HepG2 (cell line): ENCODE data around the gene CLCN2. TPM values are rescaled to one million over a fixed set of nuclear protein-coding genes. Genes with fewer than 3 reads are reported as not detected.

ENCODE experiments used
- ARNT ChIP-seq: fragments of 450-650 bp; IDR thresholded peaks from 2 replicates; pipeline ENCODE4 v1.6.1; 2017
- ATF7-NPFF ChIP-seq: sonication (generic); formaldehyde crosslinking; IDR thresholded peaks from 2 replicates; pipeline ENCODE4 v1.8.1; 2023; ENCODE audit warnings: mild to moderate bottlenecking, low read depth, missing genetic modification reagents, moderate library complexity
- GABPA ChIP-seq, 2 experiments: IDR thresholded peaks; 2 replicates each; pipeline ENCODE4 v1.6.1; 2011 to 2016; ENCODE audit warnings: low read depth in 2 of 2, low read length in 1 of 2, missing biosample characterization in 1 of 2, missing genetic modification characterization in 1 of 2
- HES4 ChIP-seq: sonication (generic); formaldehyde crosslinking; IDR thresholded peaks from 2 replicates; pipeline ENCODE4 v1.9.0; 2021; ENCODE audit warnings: mild to moderate bottlenecking, missing genetic modification reagents, borderline replicate concordance
- KDM2A ChIP-seq: sonication (generic); formaldehyde crosslinking; IDR thresholded peaks from 2 replicates; pipeline ENCODE4 v1.4.0; 2020; ENCODE audit warnings: low read depth, missing genetic modification reagents, borderline replicate concordance
- LCORL ChIP-seq, 2 experiments: fragments of 450-650 bp in 1 of 2; sonication (generic) in 1 of 2; formaldehyde crosslinking in 1 of 2; IDR thresholded peaks; 2 replicates each; pipeline versions ENCODE4 v1.5.0 to v1.6.1; 2017 to 2020; ENCODE audit warnings: antibody characterized with exemption in 1 of 2, missing genetic modification reagents in 1 of 2
- MYC ChIP-seq: sonication (generic); formaldehyde crosslinking; IDR thresholded peaks from 2 replicates; pipeline ENCODE4 v1.9.0; 2021; ENCODE audit warnings: missing genetic modification reagents, borderline replicate concordance
- PRPF4 ChIP-seq: fragments of 200-400 bp; formaldehyde crosslinking; IDR thresholded peaks from 2 replicates; pipeline ENCODE4 v1.6.1; 2016; ENCODE audit warnings: low read length, low read depth; ENCODE audit not compliant: poor library complexity, severe bottlenecking
- SMYD3 ChIP-seq: sonication (generic); formaldehyde crosslinking; IDR thresholded peaks from 2 replicates; pipeline ENCODE4 v1.8.1; 2023; ENCODE audit warnings: mild to moderate bottlenecking, missing genetic modification reagents
- SRSF4 ChIP-seq: fragments of 200-400 bp; formaldehyde crosslinking; IDR thresholded peaks from one replicate; pipeline ENCODE4 v1.6.1; 2018; ENCODE audit warnings: mild to moderate bottlenecking, low read depth, low read length, moderate library complexity; ENCODE audit not compliant: poor library complexity, severe bottlenecking
- XRCC5 ChIP-seq: fragments of 200-400 bp; formaldehyde crosslinking; optimal IDR thresholded peaks from 2 replicates; pipeline ENCODE3; 2017; ENCODE audit warnings: mild to moderate bottlenecking, low read length
- ZBED4 ChIP-seq: sonication (generic); formaldehyde crosslinking; IDR thresholded peaks from 2 replicates; pipeline ENCODE4 v1.4.0; 2020; ENCODE audit warnings: missing genetic modification reagents, borderline replicate concordance
- ZFP37 ChIP-seq: sonication (generic); formaldehyde crosslinking; IDR thresholded peaks from 2 replicates; pipeline ENCODE4 v1.4.0; 2020; ENCODE audit warnings: missing genetic modification reagents, borderline replicate concordance
- ZFX ChIP-seq: sonication (generic); formaldehyde crosslinking; IDR thresholded peaks from 2 replicates; pipeline ENCODE4 v1.4.0; 2020; ENCODE audit warnings: mild to moderate bottlenecking, low read depth, missing genetic modification reagents, moderate library complexity
- ZFY ChIP-seq: sonication (generic); formaldehyde crosslinking; IDR thresholded peaks from 2 replicates; pipeline ENCODE4 v1.4.0; 2020; ENCODE audit warnings: missing genetic modification reagents
- ZNF18 ChIP-seq: sonication (generic); formaldehyde crosslinking; IDR thresholded peaks from 2 replicates; pipeline ENCODE4 v1.8.0; 2022; ENCODE audit warnings: mild to moderate bottlenecking, missing genetic modification reagents; ENCODE audit not compliant: insufficient replicate concordance
- ZNF263 ChIP-seq: sonication (generic); formaldehyde crosslinking; IDR thresholded peaks from 2 replicates; pipeline ENCODE4 v1.4.0; 2020; ENCODE audit warnings: missing genetic modification reagents
- ZNF333 ChIP-seq: sonication (generic); formaldehyde crosslinking; IDR thresholded peaks from 2 replicates; pipeline ENCODE4 v1.4.0; 2020; ENCODE audit warnings: mild to moderate bottlenecking, missing genetic modification reagents, borderline replicate concordance
- ZZZ3 ChIP-seq: sonication (generic); formaldehyde crosslinking; IDR thresholded peaks from 2 replicates; pipeline ENCODE4 v1.4.0; 2020; ENCODE audit warnings: missing genetic modification reagents, mild to moderate bottlenecking, borderline replicate concordance
- polyA plus RNA-seq, 8 experiments: library from polyadenylated mRNA; depleted of rRNA in 3 of 8; stranded (reverse) in 7 of 8; unstranded in 1 of 8; fragments of >200 nt; fragmentation: Illumina TruSeq in 4 of 8; extraction: Trizol in 4 of 8; gene quantifications; 2 replicates each; pipeline versions ENCODE4 v1.2.1 to v1.2.3, GENCODE V29; 2011 to 2016; ENCODE audit warnings: low read depth in 4 of 8, missing spikeins in 1 of 8, mixed read lengths in 1 of 8; ENCODE audit not compliant: insufficient read depth in 1 of 8
- total RNA-seq, 5 experiments: library from RNA; depleted of rRNA; stranded (reverse); fragments of >200 nt; fragmentation: Illumina TruSeq; extraction: Trizol; gene quantifications; 2 replicates each; pipeline ENCODE4 v1.2.3, GENCODE V29; 2016; ENCODE audit warnings: low read depth in 1 of 5
- TF ChIP-seq, protein P1 (sequence below): sonication (generic); formaldehyde crosslinking; IDR thresholded peaks from 2 replicates; pipeline ENCODE4 v1.4.0; 2020; ENCODE audit warnings: missing genetic modification reagents
- TF ChIP-seq, protein P2 (sequence below): sonication (generic); formaldehyde crosslinking; IDR thresholded peaks from 2 replicates; pipeline ENCODE4 v1.4.0; 2020; ENCODE audit warnings: low read depth, mild to moderate bottlenecking, missing genetic modification reagents

CLCN2 gene
- total and polyA plus RNA-seq, 2 of the 13 experiments (the other 11 are each of a cell fraction or from before 2014, with no cell fraction given) = 11.4 to 13.5 TPM

DNA sequence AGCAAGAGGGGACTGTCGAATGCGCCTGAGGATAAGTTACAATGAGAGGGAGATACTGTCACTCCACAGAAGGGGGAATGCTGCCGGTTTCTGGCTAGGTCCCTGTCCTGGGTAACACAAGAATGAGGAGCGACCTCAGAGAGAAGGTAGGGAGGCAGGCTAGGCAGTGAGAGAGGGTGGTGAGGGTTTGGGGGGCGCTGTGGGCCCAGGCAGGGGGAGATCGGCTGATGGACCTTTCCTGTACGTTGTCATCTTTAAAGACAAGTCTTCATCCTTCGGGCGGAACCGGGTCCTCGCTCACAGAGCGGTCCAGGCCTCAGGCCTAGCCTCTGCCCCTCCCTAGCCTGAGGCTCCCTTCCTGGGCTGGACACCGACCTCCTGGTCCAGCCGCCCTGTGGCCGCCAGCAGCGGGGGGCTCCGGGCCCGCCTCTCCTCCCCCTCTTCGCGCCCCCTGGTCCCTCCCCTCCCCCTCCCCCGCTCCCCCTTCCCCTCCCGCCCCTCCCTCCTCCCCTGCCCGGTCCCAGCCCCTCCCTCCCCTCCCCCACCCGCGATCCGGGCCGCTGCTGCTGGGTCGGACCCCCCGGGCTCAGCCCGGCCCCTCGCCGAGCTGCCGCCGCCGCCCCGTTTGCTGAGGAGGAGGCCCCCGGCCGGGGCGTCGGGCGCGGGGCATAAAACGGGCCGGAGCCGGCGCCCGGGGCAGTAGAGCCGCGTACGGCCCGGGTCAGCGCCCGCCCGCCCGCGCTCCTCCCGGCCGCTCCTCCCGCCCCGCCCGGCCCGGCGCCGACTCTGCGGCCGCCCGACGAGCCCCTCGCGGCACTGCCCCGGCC lies 18.2 kb upstream of the CLCN2 start, which contains the start of gene CHRD (continued):
- TF ChIP-seq, protein P1, sequence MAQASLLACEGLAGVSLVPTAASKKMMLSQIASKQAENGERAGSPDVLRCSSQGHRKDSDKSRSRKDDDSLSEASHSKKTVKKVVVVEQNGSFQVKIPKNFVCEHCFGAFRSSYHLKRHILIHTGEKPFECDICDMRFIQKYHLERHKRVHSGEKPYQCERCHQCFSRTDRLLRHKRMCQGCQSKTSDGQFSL = peak; percentile 28; the same call in 1 of the 2 replicates
- 0 out of 2 replicates have a peak, but pooled peaks have one; percentile 18 for TF ChIP-seq ZNF333 (CRISPR knock-in tag)
- no peak for TF ChIP-seq ATF7-NPFF (CRISPR knock-in tag)
- TF ChIP-seq ZZZ3 (CRISPR knock-in tag) = no peak
- TF ChIP-seq LCORL (IDR thresholded peaks at IDR 0.05) = no peak
- TF ChIP-seq LCORL (CRISPR knock-in tag; IDR thresholded peaks at IDR 0.05) = peak; percentile 33; the same call in 1 of the 2 replicates
- 0 out of 2 replicates have a peak, but pooled peaks have one; percentile 23 for TF ChIP-seq MYC
- no peak for TF ChIP-seq PRPF4
- TF ChIP-seq HES4 (CRISPR knock-in tag) = 0 out of 2 replicates have a peak, but pooled peaks have one; percentile 37
- peak; percentile 67 for TF ChIP-seq ZFX (CRISPR knock-in tag)
- TF ChIP-seq, protein P2, sequence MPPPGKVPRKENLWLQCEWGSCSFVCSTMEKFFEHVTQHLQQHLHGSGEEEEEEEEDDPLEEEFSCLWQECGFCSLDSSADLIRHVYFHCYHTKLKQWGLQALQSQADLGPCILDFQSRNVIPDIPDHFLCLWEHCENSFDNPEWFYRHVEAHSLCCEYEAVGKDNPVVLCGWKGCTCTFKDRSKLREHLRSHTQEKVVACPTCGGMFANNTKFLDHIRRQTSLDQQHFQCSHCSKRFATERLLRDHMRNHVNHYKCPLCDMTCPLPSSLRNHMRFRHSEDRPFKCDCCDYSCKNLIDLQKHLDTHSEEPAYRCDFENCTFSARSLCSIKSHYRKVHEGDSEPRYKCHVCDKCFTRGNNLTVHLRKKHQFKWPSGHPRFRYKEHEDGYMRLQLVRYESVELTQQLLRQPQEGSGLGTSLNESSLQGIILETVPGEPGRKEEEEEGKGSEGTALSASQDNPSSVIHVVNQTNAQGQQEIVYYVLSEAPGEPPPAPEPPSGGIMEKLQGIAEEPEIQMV = no peak
- TF ChIP-seq ZFY (CRISPR knock-in tag) = peak; percentile 78
- TF ChIP-seq ZNF263 = peak; percentile 1
- 0 out of 2 replicates have a peak, but pooled peaks have one; percentile 24 for TF ChIP-seq ZFP37 (CRISPR knock-in tag)
- TF ChIP-seq SRSF4 = no peak
- TF ChIP-seq XRCC5 = peak; percentile 14
- peak; percentile 63; the same call in 1 of the 2 replicates for TF ChIP-seq ZBED4 (CRISPR knock-in tag)
- TF ChIP-seq SMYD3 = no peak
- peak; percentile 59; the same call in 1 of the 2 replicates for TF ChIP-seq KDM2A (CRISPR knock-in tag)
- no peak for TF ChIP-seq GABPA (IDR thresholded peaks at IDR 0.05; ENCODE audit: low read depth, low read length)
- TF ChIP-seq GABPA (CRISPR knock-in tag; IDR thresholded peaks at IDR 0.05; ENCODE audit: low read depth) = no peak
- TF ChIP-seq ZNF18 (CRISPR knock-in tag) = no peak
- no peak for TF ChIP-seq ARNT
